GM19328 (cell line): ENCODE measurements around the gene CCT4.
A peak's percentile ranks its signal among the peaks of the same experiment; 100 is the strongest.
"Not testable (repeated sequence)": the region's sequence is repeated elsewhere in the genome, so short reads cannot be mapped to it uniquely, and the experiment has no call there.

ENCODE experiments used
- ATAC-seq: cut with Tn5 transposase; IDR thresholded peaks from one replicate; pipeline ENCODE4 v1.9.1; 2021; ENCODE audit warnings: mild to moderate bottlenecking, moderate library complexity; ENCODE audit not compliant: unreplicated experiment

The CCT4 gene

GRCh38 chr2:61888267-61889055 is at the start of gene CCT4:
Gene CCT4, minus strand, starts transcription at chr2:61888656. Its CDS starts 149 bp downstream, at chr2:61888507.
- ATAC-seq = peak; percentile 83

- no peak for ATAC-seq
Observed at GRCh38 chr2:61937886-61938285, 49.4 kb upstream of the CCT4 start.

GRCh38 chr2:61937098-61937497 is 48.6 kb upstream of the CCT4 start:
- ATAC-seq = no peak

- no peak for ATAC-seq
Observed at GRCh38 chr2:61928826-61929461, 40.5 kb upstream of the CCT4 start.

GRCh38 chr2:61926531-61927477 is 38.3 kb upstream of the CCT4 start:
- no peak for ATAC-seq

GRCh38 chr2:61924895-61925663 is 36.6 kb upstream of the CCT4 start:
- no peak for ATAC-seq

GRCh38 chr2:61922714-61923113 is 34.3 kb upstream of the CCT4 start:
- ATAC-seq = no peak

GRCh38 chr2:61920548-61920947 is 32.1 kb upstream of the CCT4 start:
- ATAC-seq = no peak

- not testable (repeated sequence) for ATAC-seq
Observed at GRCh38 chr2:61914794-61915193, 26.3 kb upstream of the CCT4 start.

- ATAC-seq = no peak
Observed at GRCh38 chr2:61911510-61911909, 23.1 kb upstream of the CCT4 start.

GRCh38 chr2:61910603-61911002 is 22.1 kb upstream of the CCT4 start:
- ATAC-seq = no peak

- no peak for ATAC-seq
Observed at GRCh38 chr2:61909116-61909515, 20.7 kb upstream of the CCT4 start.

- no peak for ATAC-seq
Observed at GRCh38 chr2:61906186-61906470, 17.7 kb upstream of the CCT4 start.

- ATAC-seq = peak; percentile 98
Observed at GRCh38 chr2:61905372-61906185, 17.1 kb upstream of the CCT4 start, which contains the start of gene COMMD1. Gene COMMD1, plus strand, starts transcription at chr2:61905674. Its CDS starts 5 bp downstream, at chr2:61905679.

- ATAC-seq = no peak
Observed at GRCh38 chr2:61900281-61900680, 11.8 kb upstream of the CCT4 start.

- no peak for ATAC-seq
Observed at GRCh38 chr2:61898810-61899209, 10.4 kb upstream of the CCT4 start.

GRCh38 chr2:61887717-61888266 is 664 bp downstream of the CCT4 start:
- ATAC-seq = no peak

GRCh38 chr2:61885896-61886603 is 2.4 kb downstream of the CCT4 start:
- no peak for ATAC-seq

GRCh38 chr2:61882850-61883249 is 5.6 kb downstream of the CCT4 start:
- ATAC-seq = no peak
